ENCODE measurements around the gene DAZAP1. TPM values are rescaled to one million over a fixed set of nuclear protein-coding genes. Genes with fewer than 3 reads are reported as not detected.

DAZAP1 gene
- total and polyA plus RNA-seq, 2 of the 4 experiments (the other 2 are of a cell fraction), result 22.0 to 62.8 TPM

- H3K79me1 ChIP-seq (ENCODE audit: low read depth in 1 of 2, low read length in 2 of 2), result peaks cover 26 to 82% of the 10 kb centered on the region in 2 experiments
- ATAC-seq (ENCODE audit: low read depth), result no peak
- H4K8ac ChIP-seq (ENCODE audit: low read depth in 2 of 2, low read length in 2 of 2), result no peak overlapping the region
- WGBS, 2 experiments (ENCODE audit: extremely low coverage in 2 of 2, insufficient read length in 1 of 2), result 81% methylated on average over 13 of the region's 22 CpGs; no CpG with 5 or more reads in 1 of the 2 experiments
- CTCF ChIA-PET, result no interaction called here
- no peak overlapping the region for H3K4ac ChIP-seq (ENCODE audit: low read depth, low read length)
- POLR2A ChIA-PET (ENCODE audit: unreplicated experiment), result no interaction called here
- no peak overlapping the region for H3K14ac ChIP-seq (replicated peaks; ENCODE audit: low read depth, low read length)
- H3K9ac ChIP-seq (ENCODE audit: low read depth, low read length), result no peak overlapping the region
- H4K5ac ChIP-seq (ENCODE audit: low read depth, low read length), result no peak overlapping the region
- H3K23ac ChIP-seq (ENCODE audit: low read depth, low read length), result no peak overlapping the region
- H3K27ac ChIP-seq (ENCODE audit: insufficient read depth, low read length), result no peak overlapping the region
- peaks cover 4% of the 10 kb centered on the region; the same call in 1 of the 2 replicates for H3K4me1 ChIP-seq (ENCODE audit: control insufficient read depth, insufficient read depth, low read length)
- no peak for DNase-seq
- no peak overlapping the region for H2BK15ac ChIP-seq (ENCODE audit: low read depth, low read length)
- no peak overlapping the region for H2BK120ac ChIP-seq (ENCODE audit: low read depth, low read length)
- H3K56ac ChIP-seq (ENCODE audit: extremely low read depth, insufficient read depth, low read length), result no peak overlapping the region
- no TSS peak for BruUV-seq (replicated peaks)
- H3K4me2 ChIP-seq (ENCODE audit: low read depth, low read length), result no peak overlapping the region
- dilution Hi-C loops (cut with HindIII; ENCODE audit: low sequenced_read_pairs, unreplicated experiment), result no loop called here
- no peak overlapping the region for H2BK20ac ChIP-seq (ENCODE audit: low read depth, low read length)
- no peak overlapping the region for H3K18ac ChIP-seq (ENCODE audit: low read depth, low read length)
- no peak for TF ChIP-seq MXI1 (IDR thresholded peaks at IDR 0.05; ENCODE audit: borderline replicate concordance, low read depth, low read length)
- TF ChIP-seq SMC3 (IDR thresholded peaks at IDR 0.05; ENCODE audit: low read depth, low read length), result no peak
- no peak for TF ChIP-seq RCOR1 (IDR thresholded peaks at IDR 0.05; ENCODE audit: insufficient replicate concordance, low read length)
- TF ChIP-seq RFX5 (IDR thresholded peaks at IDR 0.05; ENCODE audit: low read depth, low read length), result no peak
- no peak for TF ChIP-seq CHD1 (IDR thresholded peaks at IDR 0.05; ENCODE audit: low read depth, low read length)
- no peak for TF ChIP-seq MAZ (IDR thresholded peaks at IDR 0.05; ENCODE audit: borderline replicate concordance, low read depth, low read length)
- no peak for TF ChIP-seq MAFK (IDR thresholded peaks at IDR 0.05; ENCODE audit: low read depth, low read length)
- TF ChIP-seq USF2 (IDR thresholded peaks at IDR 0.05; ENCODE audit: low read depth, low read length), result no peak
- TF ChIP-seq NFE2L2 (IDR thresholded peaks at IDR 0.05; ENCODE audit: low read depth, low read length), result no peak
- no peak for TF ChIP-seq FOS (IDR thresholded peaks at IDR 0.05; ENCODE audit: low read depth, low read length)
- TF ChIP-seq BHLHE40 (IDR thresholded peaks at IDR 0.05; ENCODE audit: low read depth, low read length), result no peak
- TF ChIP-seq CTCF (conservative IDR thresholded peaks at IDR 0.05; ENCODE audit: low read depth, low read length), result no peak
- TF ChIP-seq ELK1 (IDR thresholded peaks at IDR 0.05; ENCODE audit: borderline replicate concordance, low read depth, low read length), result no peak
- TF ChIP-seq RAD21 (IDR thresholded peaks at IDR 0.05; ENCODE audit: low read length), result no peak
- no peak for TF ChIP-seq CEBPB (IDR thresholded peaks at IDR 0.05; ENCODE audit: low read depth, low read length)
- H2AK5ac ChIP-seq (ENCODE audit: low read depth, low read length), result no peak overlapping the region
- intact Hi-C loops (cut with micrococcal nuclease), result no loop called here
- no peak overlapping the region for H3K4me3 ChIP-seq (ENCODE audit: insufficient read depth, low read depth, low read length)
- H3K27me3 ChIP-seq (ENCODE audit: control insufficient read depth, insufficient read depth, low read length), result no peaks in the 10 kb centered on the region
- no peaks in the 10 kb centered on the region for H3K9me3 ChIP-seq (ENCODE audit: control insufficient read depth, insufficient read depth, low read length)
- H2AFZ ChIP-seq (replicated peaks; ENCODE audit: low read length, poor library complexity), result no peak overlapping the region
- H2BK5ac ChIP-seq (ENCODE audit: low read depth, low read length, poor library complexity, severe bottlenecking), result no peak overlapping the region
- peaks cover 82% of the 10 kb centered on the region for H4K20me1 ChIP-seq (ENCODE audit: insufficient read depth, low read length)
- peaks cover 79% of the 10 kb centered on the region for H3K36me3 ChIP-seq (ENCODE audit: control insufficient read depth, insufficient read depth, low read length)
- H4K91ac ChIP-seq (ENCODE audit: insufficient read depth, low read depth, low read length), result no peak overlapping the region
- H3K9me1 ChIP-seq (ENCODE audit: insufficient read depth, low read length), result peaks cover 10% of the 10 kb centered on the region; the same call in 1 of the 2 replicates
- H2AK9ac ChIP-seq (replicated peaks; ENCODE audit: low read depth, low read length, poor library complexity), result no peak overlapping the region
- in situ Hi-C loops (cut with MboI; ENCODE audit: low sequenced_read_pairs), result no loop called here
Measured at GRCh38 chr19:1421958-1422305, 14.5 kb downstream of the DAZAP1 start.
